ENCODE data around the gene TLX2. TPM values are rescaled to one million over a fixed set of nuclear protein-coding genes. Genes with fewer than 3 reads are reported as not detected.

The TLX2 gene
- total RNA-seq, 1 donor from 2014 or later = not detected

GRCh38 chr2:74495440-74495839 is 18.8 kb upstream of the TLX2 start:
- H3K4me3 ChIP-seq (ENCODE audit: low read depth, low read length) = no peak overlapping the region
- H3K36me3 ChIP-seq (ENCODE audit: control insufficient read depth, insufficient read depth, low read length) = peaks cover 14% of the 10 kb centered on the region
- peaks cover 9% of the 10 kb centered on the region for H3K27me3 ChIP-seq (ENCODE audit: control insufficient read depth, insufficient read depth, low read length)
- FAIRE-seq (no peak), DNase-seq (ENCODE audit: low read depth) (no peak)
- TF ChIP-seq CTCF (IDR thresholded peaks at IDR 0.05; ENCODE audit: insufficient read depth, low read length, severe bottlenecking) = no peak

- no peak overlapping the region for H3K4me3 ChIP-seq (ENCODE audit: low read depth, low read length)
- DNase-seq (ENCODE audit: low read depth) (no peak), FAIRE-seq (no peak)
- no peak for TF ChIP-seq CTCF (IDR thresholded peaks at IDR 0.05; ENCODE audit: insufficient read depth, low read length, severe bottlenecking)
- peaks cover 9% of the 10 kb centered on the region for H3K27me3 ChIP-seq (ENCODE audit: control insufficient read depth, insufficient read depth, low read length)
- H3K36me3 ChIP-seq (ENCODE audit: control insufficient read depth, insufficient read depth, low read length) = peaks cover 1% of the 10 kb centered on the region
Observed at GRCh38 chr2:74496997-74497776, 17.1 kb upstream of the TLX2 start.

DNA sequence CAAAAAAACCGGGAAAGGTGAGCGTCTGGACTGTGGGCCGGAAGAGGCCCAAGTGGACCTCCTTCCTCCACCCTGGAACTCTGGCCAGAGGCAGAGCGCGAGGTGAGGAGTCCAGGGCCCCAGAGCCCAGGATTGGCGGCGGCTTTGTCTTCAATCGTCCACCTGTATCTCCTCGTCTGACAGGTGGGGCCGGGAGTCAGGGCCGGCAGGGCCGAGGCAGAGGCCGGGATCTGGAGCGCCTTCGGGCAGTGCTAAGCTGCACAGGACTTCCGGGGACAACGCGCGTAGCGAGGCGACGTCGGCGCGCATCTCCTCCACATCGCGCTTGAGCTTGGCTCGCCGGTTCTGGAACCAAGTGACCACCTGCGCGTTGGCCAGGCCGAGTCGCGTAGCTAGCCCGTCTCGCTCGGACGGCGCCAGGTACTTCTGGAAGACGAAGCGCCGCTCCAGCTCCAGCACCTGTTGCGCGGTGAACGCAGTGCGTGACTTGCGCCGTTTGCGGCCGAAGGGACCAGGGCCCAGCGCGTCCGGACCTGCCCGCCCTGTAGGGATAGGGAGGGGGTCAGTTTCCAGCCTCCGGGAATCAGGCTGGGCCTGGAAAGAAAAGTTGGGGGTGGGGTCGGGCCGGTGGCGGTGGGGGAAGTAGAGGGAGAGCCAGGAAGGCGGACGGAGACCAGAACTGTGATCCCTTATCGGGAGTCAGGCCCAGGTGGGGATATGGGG is 16.3 kb upstream of the TLX2 start:
- peaks cover 9% of the 10 kb centered on the region for H3K27me3 ChIP-seq (ENCODE audit: control insufficient read depth, insufficient read depth, low read length)
- FAIRE-seq (no peak), DNase-seq (ENCODE audit: low read depth) (no peak)
- no peak for TF ChIP-seq CTCF (IDR thresholded peaks at IDR 0.05; ENCODE audit: insufficient read depth, low read length, severe bottlenecking)
- H3K36me3 ChIP-seq (ENCODE audit: control insufficient read depth, insufficient read depth, low read length) = peaks cover 1% of the 10 kb centered on the region
- peak overlapping the region; percentile 33 for H3K4me3 ChIP-seq (ENCODE audit: low read depth, low read length)

DNA sequence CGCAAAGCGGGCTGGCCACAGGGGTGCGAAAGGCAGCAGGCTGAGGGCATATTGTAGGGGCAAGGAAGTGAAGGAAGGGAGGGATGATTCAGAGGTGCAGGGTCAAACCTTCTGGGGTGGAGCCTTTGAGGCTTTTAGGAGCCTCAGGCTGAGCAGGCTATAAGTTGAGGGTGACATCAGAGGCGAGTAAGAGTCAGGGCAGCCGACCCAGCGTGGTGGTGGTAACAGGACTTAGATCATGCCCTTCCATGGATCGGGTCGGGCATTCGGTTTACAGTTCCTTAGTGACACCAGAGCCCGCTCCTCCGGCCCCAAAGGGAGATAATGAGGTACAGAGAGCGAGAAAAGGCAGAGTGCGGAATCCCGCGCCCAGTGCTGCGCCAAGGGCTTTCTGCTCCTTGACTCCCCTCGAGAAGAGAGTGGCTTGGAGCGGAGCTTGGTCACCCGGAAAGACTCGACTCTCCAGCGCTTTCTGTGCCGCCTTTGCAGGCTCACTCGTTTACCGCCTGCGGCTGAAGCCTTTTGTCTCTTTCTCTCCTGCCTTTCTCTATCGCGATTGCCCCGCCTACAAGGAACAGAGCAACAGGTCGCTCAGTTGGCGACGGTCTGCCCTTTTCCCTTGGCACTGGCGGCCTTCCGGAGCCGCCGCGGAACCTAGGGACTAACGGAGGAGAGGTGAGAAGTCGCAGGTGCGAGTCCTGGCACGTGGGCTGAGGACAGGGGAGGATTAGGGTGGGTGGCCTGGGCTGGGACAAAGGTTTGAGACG is 15.6 kb upstream of the TLX2 start:
- no peak for FAIRE-seq
- H3K27me3 ChIP-seq (ENCODE audit: control insufficient read depth, insufficient read depth, low read length) = peaks cover 9% of the 10 kb centered on the region
- peak overlapping the region; percentile 33 for H3K4me3 ChIP-seq (ENCODE audit: low read depth, low read length)

More for the DNA sequence above, 15.6 kb upstream of the TLX2 start:
- peaks cover 1% of the 10 kb centered on the region for H3K36me3 ChIP-seq (ENCODE audit: control insufficient read depth, insufficient read depth, low read length)
- DNase-seq (ENCODE audit: low read depth) = peak; percentile 55
- TF ChIP-seq CTCF (IDR thresholded peaks at IDR 0.05; ENCODE audit: insufficient read depth, low read length, severe bottlenecking) = no peak
